ENCODE results near the gene PLPPR1. TPM values are rescaled to one million over a fixed set of nuclear protein-coding genes. Genes with fewer than 3 reads are reported as not detected.

Gene PLPPR1
- total and polyA plus RNA-seq, 12 donors = 0.08 to 19.7 (median 0.20) TPM; not detected in 7

- Histone ChIP-seq H3K36me3 (replicated peaks in 1 of 2) (no peaks in the 10 kb centered on the region), H3K27me3 (no peaks in the 10 kb centered on the region), H3K27ac (no peak overlapping the region), H3K4me1 (replicated peaks in 1 of 2) (no peaks in the 10 kb centered on the region), H3K4me3 (no peak overlapping the region), H3K9me3 (replicated peaks in 1 of 3) (no peaks in the 10 kb centered on the region)
- DNase-seq = no peak
- intact Hi-C loops (cut with DNase I) = no loop called here
- no peak for TF ChIP-seq POLR2A (IDR thresholded peaks at IDR 0.05)
- TF ChIP-seq, protein P1, sequence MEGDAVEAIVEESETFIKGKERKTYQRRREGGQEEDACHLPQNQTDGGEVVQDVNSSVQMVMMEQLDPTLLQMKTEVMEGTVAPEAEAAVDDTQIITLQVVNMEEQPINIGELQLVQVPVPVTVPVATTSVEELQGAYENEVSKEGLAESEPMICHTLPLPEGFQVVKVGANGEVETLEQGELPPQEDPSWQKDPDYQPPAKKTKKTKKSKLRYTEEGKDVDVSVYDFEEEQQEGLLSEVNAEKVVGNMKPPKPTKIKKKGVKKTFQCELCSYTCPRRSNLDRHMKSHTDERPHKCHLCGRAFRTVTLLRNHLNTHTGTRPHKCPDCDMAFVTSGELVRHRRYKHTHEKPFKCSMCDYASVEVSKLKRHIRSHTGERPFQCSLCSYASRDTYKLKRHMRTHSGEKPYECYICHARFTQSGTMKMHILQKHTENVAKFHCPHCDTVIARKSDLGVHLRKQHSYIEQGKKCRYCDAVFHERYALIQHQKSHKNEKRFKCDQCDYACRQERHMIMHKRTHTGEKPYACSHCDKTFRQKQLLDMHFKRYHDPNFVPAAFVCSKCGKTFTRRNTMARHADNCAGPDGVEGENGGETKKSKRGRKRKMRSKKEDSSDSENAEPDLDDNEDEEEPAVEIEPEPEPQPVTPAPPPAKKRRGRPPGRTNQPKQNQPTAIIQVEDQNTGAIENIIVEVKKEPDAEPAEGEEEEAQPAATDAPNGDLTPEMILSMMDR (IDR thresholded peaks at IDR 0.05) = no peak
These were observed 313.4 kb downstream of the PLPPR1 start for GRCh38 chr9:101341958-101342357.

- no peaks in the 10 kb centered on the region for H3K36me3 ChIP-seq (replicated peaks in 1 of 2)
- no peaks in the 10 kb centered on the region for H3K4me1 ChIP-seq (replicated peaks in 1 of 2)
- no peak overlapping the region for H3K4me3 ChIP-seq
- no peaks in the 10 kb centered on the region for H3K9me3 ChIP-seq (replicated peaks in 1 of 3)
- no peak for DNase-seq
- intact Hi-C loops (cut with DNase I) = no loop called here
- H3K27me3 ChIP-seq = no peaks in the 10 kb centered on the region
- H3K27ac ChIP-seq = no peak overlapping the region
- no peak for TF ChIP-seq POLR2A (IDR thresholded peaks at IDR 0.05)
- TF ChIP-seq, protein P1 (IDR thresholded peaks at IDR 0.05) = no peak
- 25 to 35% (median 29%) methylated on average over 1 of the region's 1 CpG for WGBS, 4 donors
These were observed 314.1 kb downstream of the PLPPR1 start for GRCh38 chr9:101342595-101342994.

DNA sequence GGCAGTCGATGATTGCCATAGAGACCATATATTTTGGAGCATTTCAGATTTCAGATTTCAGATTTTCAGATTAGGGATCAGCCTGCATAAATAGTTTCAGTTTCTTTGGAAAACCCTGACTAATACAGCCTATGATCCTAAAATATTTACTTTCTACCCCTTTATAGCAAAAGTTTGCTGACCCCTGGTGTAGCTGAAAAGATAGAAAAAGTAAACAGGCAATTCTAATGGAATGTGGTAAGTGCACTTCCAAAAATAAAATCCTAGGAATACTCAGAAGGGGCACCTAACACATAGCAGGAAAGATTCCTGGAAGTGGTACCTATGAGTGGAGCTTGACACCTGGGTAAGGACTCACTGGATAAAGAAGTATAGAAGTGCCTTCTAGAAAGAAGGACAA lies 321.8 kb downstream of the PLPPR1 start:
- no peak overlapping the region for H3K4me3 ChIP-seq
- no peak for DNase-seq
- no peaks in the 10 kb centered on the region for H3K9me3 ChIP-seq (replicated peaks in 1 of 3)
- TF ChIP-seq, protein P1 (IDR thresholded peaks at IDR 0.05) = no peak
- no peaks in the 10 kb centered on the region for H3K4me1 ChIP-seq (replicated peaks in 1 of 2)
- H3K36me3 ChIP-seq (replicated peaks in 1 of 2) = no peaks in the 10 kb centered on the region
- intact Hi-C loops (cut with DNase I) = no loop called here
- WGBS, 4 donors = 87 to 98% (median 92%) methylated on average over 1 of the region's 1 CpG
- H3K27ac ChIP-seq = no peak overlapping the region
- H3K27me3 ChIP-seq = no peaks in the 10 kb centered on the region

GRCh38 chr9:101352892-101353463 lies 324.5 kb downstream of the PLPPR1 start:
- Histone ChIP-seq H3K27me3 (no peaks in the 10 kb centered on the region), H3K4me1 (replicated peaks in 1 of 2) (no peaks in the 10 kb centered on the region), H3K9me3 (replicated peaks in 1 of 3) (no peaks in the 10 kb centered on the region), H3K36me3 (replicated peaks in 1 of 2) (no peaks in the 10 kb centered on the region), H3K4me3 (no peak overlapping the region), H3K27ac (no peak overlapping the region)
- intact Hi-C loops (cut with DNase I) = no loop called here
- WGBS, 4 donors = 75 to 85% (median 80%) methylated on average over 6 of the region's 6 CpGs
- TF ChIP-seq POLR2A (IDR thresholded peaks at IDR 0.05) = no peak
- TF ChIP-seq, protein P1 (IDR thresholded peaks at IDR 0.05) = no peak
- DNase-seq = no peak
